ENCODE results near the gene NOTUM.
A peak's percentile ranks its signal among the peaks of the same experiment; 100 is the strongest.

Gene NOTUM

GRCh38 chr17:81976332-81977210 is 15.6 kb upstream of the NOTUM start:
- peak; percentile 70 to 73 for DNase-seq

GRCh38 chr17:81973432-81973831 is 12.4 kb upstream of the NOTUM start:
- no peak for DNase-seq

- DNase-seq, result no peak
Measured at GRCh38 chr17:81968850-81969812, 8.1 kb upstream of the NOTUM start.

- DNase-seq, result no peak
Measured at GRCh38 chr17:81968396-81968745, 7.4 kb upstream of the NOTUM start.

GRCh38 chr17:81967533-81968395 is 6.8 kb upstream of the NOTUM start:
- peak; percentile 92 to 93 for DNase-seq

- DNase-seq, result no peak
Measured at GRCh38 chr17:81967244-81967532, 6.2 kb upstream of the NOTUM start.

GRCh38 chr17:81966343-81967243 is 5.6 kb upstream of the NOTUM start:
- no peak for DNase-seq

GRCh38 chr17:81964081-81964849 is 3.3 kb upstream of the NOTUM start:
- DNase-seq, result no peak

- no peak for DNase-seq
Measured at GRCh38 chr17:81962499-81963441, 1.8 kb upstream of the NOTUM start.

- DNase-seq, result no peak
Measured at GRCh38 chr17:81961521-81962498, 823 bp upstream of the NOTUM start.

GRCh38 chr17:81960130-81960958 is 643 bp downstream of the NOTUM start:
- DNase-seq, result no peak

GRCh38 chr17:81959362-81960129 is 1.4 kb downstream of the NOTUM start:
- peak; percentile 85 to 87 for DNase-seq

GRCh38 chr17:81958633-81959342 is 2.2 kb downstream of the NOTUM start:
- no peak for DNase-seq

GRCh38 chr17:81957691-81958432 is 3.1 kb downstream of the NOTUM start:
- DNase-seq, result no peak
